Caco-2 (cell line): ENCODE results near the gene FUT8. TPM values are rescaled to one million over a fixed set of nuclear protein-coding genes. Genes with fewer than 3 reads are reported as not detected.

Experiments used
- BruUV-seq: library from RNA; stranded (reverse); fragments of 400-500 nt; replicated peaks from 2 replicates; lab custom pipeline; 2021; lab: Mats Ljungman, UMichigan
- CTCF ChIA-PET: fragments of 300-600 bp; sonication (Branson Sonifier 250); formaldehyde crosslinking; loops from one replicate; lab custom pipeline; 2022; ENCODE audit warnings: antibody characterized with exemption; lab: Charles Lee
- POLR2A ChIA-PET: fragments of 300-600 bp; sonication (Branson Sonifier 250); formaldehyde crosslinking; loops from one replicate; lab custom pipeline; 2022; ENCODE audit warnings: antibody characterized with exemption; lab: Charles Lee
- DNase-seq, 2 experiments: peaks; one replicate each; pipeline versions ENCODE4 v3.0.0 to v3.0.0-alpha.2; 2020 to 2022
- H3K27me3 ChIP-seq: replicated peaks from 2 replicates; pipeline ENCODE4 v1.6.0; 2011; ENCODE audit warnings: low read length; ENCODE audit not compliant: control insufficient read depth, insufficient read depth
- H3K36me3 ChIP-seq: 2 replicates; pipeline ENCODE4 v1.5.1; 2011; ENCODE audit warnings: low read length; ENCODE audit not compliant: control insufficient read depth, insufficient read depth
- H3K4me1 ChIP-seq: fragments of 250-450 bp; sonication (Bioruptor Pico); 2 replicates; pipeline ENCODE4 v1.5.1; 2020; ENCODE audit warnings: mild to moderate bottlenecking
- H3K4me3 ChIP-seq: 2 replicates; pipeline ENCODE4 v1.5.1; 2011; ENCODE audit warnings: low read depth, mild to moderate bottlenecking, control low read depth, low read length
- H3K9me3 ChIP-seq: fragments of 250-450 bp; sonication (Bioruptor Pico); 2 replicates; pipeline ENCODE4 v1.5.1; 2020; ENCODE audit warnings: mild to moderate bottlenecking, moderate library complexity
- H3K27ac Mint-ChIP-seq: one replicate; pipeline ENCODE4 v1.8.0; 2022; ENCODE audit warnings: mixed read lengths; ENCODE audit not compliant: unreplicated experiment
- H3K27me3 Mint-ChIP-seq: one replicate; pipeline ENCODE4 v1.8.0; 2022; ENCODE audit warnings: mixed read lengths; ENCODE audit not compliant: insufficient read depth, unreplicated experiment
- H3K36me3 Mint-ChIP-seq: one replicate; pipeline ENCODE4 v1.8.0; 2022; ENCODE audit warnings: mild to moderate bottlenecking, mixed read lengths; ENCODE audit not compliant: insufficient read depth, unreplicated experiment
- H3K4me1 Mint-ChIP-seq: one replicate; pipeline ENCODE4 v1.8.0; 2022; ENCODE audit warnings: low read depth, mixed read lengths; ENCODE audit not compliant: unreplicated experiment
- H3K4me3 Mint-ChIP-seq: one replicate; pipeline ENCODE4 v1.8.0; 2022; ENCODE audit warnings: mild to moderate bottlenecking, moderate library complexity, mixed read lengths; ENCODE audit not compliant: unreplicated experiment
- H3K9me3 Mint-ChIP-seq: one replicate; pipeline ENCODE4 v1.8.0; 2022; ENCODE audit warnings: mixed read lengths; ENCODE audit not compliant: unreplicated experiment
- CTCF ChIP-seq, 2 experiments: fragments of 200-600 bp in 1 of 2; IDR thresholded peaks; 1 replicate in 1 of 2; 2 replicates in 1 of 2; pipeline versions ENCODE4 v1.5.1 to v1.8.0; 2011 to 2022; ENCODE audit warnings: antibody characterized with exemption in 1 of 2, control low read depth in 1 of 2, inconsistent platforms in 1 of 2, low read depth in 1 of 2, low read length in 1 of 2, mild to moderate bottlenecking in 1 of 2, moderate library complexity in 1 of 2; ENCODE audit not compliant: insufficient read depth in 1 of 2, severe bottlenecking in 1 of 2, unreplicated experiment in 1 of 2
- intact Hi-C: fragments of 100-400 bp; cut with micrococcal nuclease; formaldehyde crosslinking; loops from one replicate; pipeline ENCODE4 v1.10.0; 2022; ENCODE audit not compliant: unreplicated experiment
- total RNA-seq: library from RNA; stranded (reverse); gene quantifications from 2 replicates; pipeline ENCODE4 v1.2.3, GENCODE V29; 2022

The FUT8 gene
- total RNA-seq, 1 experiment from 2014 or later, result 67.1 TPM

- ChIA-PET CTCF (no interaction called here), POLR2A (no interaction called here)
- H3K9me3 Mint-ChIP-seq, result peaks cover 11% of the 10 kb centered on the region
- no peaks in the 10 kb centered on the region for H3K27me3 Mint-ChIP-seq
- BruUV-seq, result no TSS peak
- no peaks in the 10 kb centered on the region for H3K4me1 Mint-ChIP-seq
- no peak for TF ChIP-seq CTCF (IDR thresholded peaks at IDR 0.05; ENCODE audit: insufficient read depth in 1 of 2, low read depth in 1 of 2, low read length in 1 of 2, severe bottlenecking in 1 of 2, unreplicated experiment in 1 of 2)
- Histone ChIP-seq H3K4me1 (no peaks in the 10 kb centered on the region), H3K27me3 (no peaks in the 10 kb centered on the region), H3K9me3 (peaks cover 7% of the 10 kb centered on the region), H3K36me3 (no peaks in the 10 kb centered on the region), H3K4me3 (no peak overlapping the region)
- H3K4me3 Mint-ChIP-seq, result no peak overlapping the region
- no peak for DNase-seq
- H3K36me3 Mint-ChIP-seq, result no peaks in the 10 kb centered on the region
- intact Hi-C loops, result no loop called here
- no peak overlapping the region for H3K27ac Mint-ChIP-seq
These were observed 118.6 kb downstream of the FUT8 start for GRCh38 chr14:65531148-65531547.

- Histone ChIP-seq H3K4me3 (no peak overlapping the region), H3K9me3 (peaks cover 3% of the 10 kb centered on the region), H3K27me3 (no peaks in the 10 kb centered on the region), H3K4me1 (no peaks in the 10 kb centered on the region), H3K36me3 (no peaks in the 10 kb centered on the region)
- ChIA-PET CTCF (no interaction called here), POLR2A (no interaction called here)
- TF ChIP-seq CTCF (IDR thresholded peaks at IDR 0.05; ENCODE audit: insufficient read depth in 1 of 2, low read depth in 1 of 2, low read length in 1 of 2, severe bottlenecking in 1 of 2, unreplicated experiment in 1 of 2), result no peak
- Mint-ChIP-seq H3K4me1 (no peaks in the 10 kb centered on the region), H3K9me3 (no peaks in the 10 kb centered on the region), H3K4me3 (no peak overlapping the region), H3K36me3 (no peaks in the 10 kb centered on the region), H3K27ac (no peak overlapping the region), H3K27me3 (no peaks in the 10 kb centered on the region)
- no TSS peak for BruUV-seq
- DNase-seq, result no peak
- intact Hi-C loops, result no loop called here
These were observed 121.3 kb downstream of the FUT8 start for GRCh38 chr14:65533736-65534404.

GRCh38 chr14:65536781-65537423, 124.4 kb downstream of the FUT8 start:
- no peaks in the 10 kb centered on the region for H3K36me3 ChIP-seq
- TF ChIP-seq CTCF (IDR thresholded peaks at IDR 0.05; ENCODE audit: insufficient read depth in 1 of 2, low read depth in 1 of 2, low read length in 1 of 2, severe bottlenecking in 1 of 2, unreplicated experiment in 1 of 2), result no peak
- Mint-ChIP-seq H3K27me3 (no peaks in the 10 kb centered on the region), H3K27ac (no peak overlapping the region), H3K4me1 (no peaks in the 10 kb centered on the region), H3K4me3 (no peak overlapping the region), H3K36me3 (no peaks in the 10 kb centered on the region), H3K9me3 (no peaks in the 10 kb centered on the region)
- ChIA-PET POLR2A (no interaction called here), CTCF (no interaction called here)
- no TSS peak for BruUV-seq
- H3K27me3 ChIP-seq, result no peaks in the 10 kb centered on the region
- H3K9me3 ChIP-seq, result peaks cover 3% of the 10 kb centered on the region; the same call in 1 of the 2 replicates
- no peak overlapping the region for H3K4me3 ChIP-seq
- intact Hi-C loops, result no loop called here
- no peaks in the 10 kb centered on the region for H3K4me1 ChIP-seq
- DNase-seq, result no peak
